K562 (cell line): ENCODE data around the gene ZNF672. TPM values are rescaled to one million over a fixed set of nuclear protein-coding genes. Genes with fewer than 3 reads are reported as not detected.
"Not testable (repeated sequence)": the region's sequence is repeated elsewhere in the genome, so short reads cannot be mapped to it uniquely, and the experiment has no call there.

Source experiments
- ATAC-seq: fragments of 200-7000 bp; cut with Tn5 transposase; 3 replicates; pipeline ENCODE4 v1.9.1; 2020; ENCODE audit warnings: moderate library complexity
- BruUV-seq: library from RNA; stranded (reverse); fragments of 400-500 nt; replicated peaks from 2 replicates; lab custom pipeline; 2021; lab: Mats Ljungman, UMichigan
- CTCF ChIA-PET: fragments of 300-600 bp; formaldehyde crosslinking; extraction: SDS; loops from one replicate; lab custom pipeline; 2021; ENCODE audit warnings: low intra/inter-chr PET ratio; lab: Yijun Ruan, JAX
- POLR2A ChIA-PET: fragments of 300-600, 350-650 bp; sonication (Branson Sonifier 250); formaldehyde crosslinking; extraction: SDS; loops from one replicate; lab custom pipeline; 2021; ENCODE audit warnings: antibody characterized with exemption, inconsistent platforms; lab: Yijun Ruan, JAX
- DNase-seq, 4 experiments: peaks; one replicate each; pipeline versions ENCODE4 v3.0.0 to v3.0.0-alpha.2; 2011 to 2018; ENCODE audit warnings: low spot score in 3 of 4, mixed read lengths in 3 of 4; ENCODE audit errors: extremely low read depth in 1 of 4
- FAIRE-seq: peaks from 2 replicates; lab custom pipeline; 2011; peaks lifted over from hg19 to GRCh38; lab: Jason Lieb, UNC
- H2AFZ ChIP-seq: 2 replicates; pipeline ENCODE4 v1.6.0; 2011; ENCODE audit warnings: low read depth, low read length, control low read depth, inconsistent platforms
- H3K27ac ChIP-seq: fragments of 200-600 bp; 3 replicates; pipeline ENCODE4 v1.8.0; 2011; ENCODE audit warnings: low read depth, mild to moderate bottlenecking, control low read depth, inconsistent platforms, low read length, moderate library complexity, mixed read lengths; ENCODE audit errors: extremely low read depth
- H3K27me3 ChIP-seq, 2 experiments: fragments of 300-600 bp in 1 of 2; 2 replicates in 1 of 2; 3 replicates in 1 of 2; pipeline versions ENCODE4 v1.6.0 to v1.8.0; 2011; ENCODE audit warnings: inconsistent platforms in 2 of 2, low read length in 2 of 2, mild to moderate bottlenecking in 1 of 2, mixed read lengths in 1 of 2, moderate library complexity in 1 of 2; ENCODE audit not compliant: control insufficient read depth in 2 of 2, insufficient read depth in 2 of 2
- H3K36me3 ChIP-seq: fragments of 300-600 bp; 3 replicates; pipeline ENCODE4 v1.8.0; 2011; ENCODE audit warnings: mild to moderate bottlenecking, low read length, inconsistent platforms; ENCODE audit not compliant: control insufficient read depth, insufficient read depth
- H3K4me1 ChIP-seq, 2 experiments: fragments of 200-600 bp in 1 of 2; replicated peaks in 1 of 2; 2 replicates in 1 of 2; 3 replicates in 1 of 2; pipeline versions ENCODE4 v1.5.1 to v1.8.0; 2011; ENCODE audit warnings: inconsistent platforms in 2 of 2, low read length in 2 of 2, mild to moderate bottlenecking in 1 of 2, mixed read lengths in 1 of 2, moderate library complexity in 1 of 2; ENCODE audit not compliant: control insufficient read depth in 2 of 2, insufficient read depth in 2 of 2
- H3K4me2 ChIP-seq: 2 replicates; pipeline ENCODE4 v1.6.1; 2011; ENCODE audit warnings: low read length, control low read depth, inconsistent platforms, mixed read lengths; ENCODE audit not compliant: insufficient read depth
- H3K4me3 ChIP-seq: fragments of 200-600 bp; sonication (generic), shearing (Covaris generic); 2 replicates; pipeline ENCODE4 v1.5.1; 2016; ENCODE audit warnings: control low read depth, inconsistent platforms
- H3K79me2 ChIP-seq: fragments of 200-600 bp; 3 replicates; pipeline ENCODE4 v1.8.0; 2011; ENCODE audit warnings: low read length, inconsistent platforms; ENCODE audit not compliant: control insufficient read depth, insufficient read depth
- H3K9ac ChIP-seq, 2 experiments: 2 replicates each; pipeline versions ENCODE4 v1.6.0 to v1.6.1; 2011; ENCODE audit warnings: low read depth in 2 of 2, low read length in 2 of 2, control low read depth in 1 of 2, inconsistent platforms in 1 of 2, mild to moderate bottlenecking in 1 of 2, mixed read lengths in 1 of 2; ENCODE audit not compliant: insufficient read depth in 1 of 2
- H3K9me1 ChIP-seq: one replicate; pipeline ENCODE4 v1.6.0; 2011; ENCODE audit warnings: inconsistent platforms, mild to moderate bottlenecking, low read length, moderate library complexity; ENCODE audit not compliant: control insufficient read depth, insufficient read depth
- H3K9me3 ChIP-seq: replicated peaks from 2 replicates; pipeline ENCODE4 v1.5.1; 2011; ENCODE audit warnings: low read depth, low read length, inconsistent platforms; ENCODE audit not compliant: control insufficient read depth, insufficient read depth
- H4K20me1 ChIP-seq: replicated peaks from 2 replicates; pipeline ENCODE4 v1.6.1; 2011; ENCODE audit warnings: low read length, inconsistent platforms, mixed read lengths; ENCODE audit not compliant: control insufficient read depth, insufficient read depth
- CHAMP1 ChIP-seq: fragments of 450-650 bp; IDR thresholded peaks from 2 replicates; pipeline ENCODE4 v1.6.1; 2016; ENCODE audit warnings: mild to moderate bottlenecking
- CXXC5 ChIP-seq: fragments of 250-450 bp; sonication (Bioruptor Pico); IDR thresholded peaks from 2 replicates; pipeline ENCODE4 v1.8.0; 2022; ENCODE audit warnings: inconsistent platforms, mild to moderate bottlenecking, moderate library complexity
- MCM7 ChIP-seq, 2 experiments: fragments of 450-650 bp; IDR thresholded peaks; 2 replicates each; pipeline ENCODE4 v1.6.1; 2016 to 2018
- NFRKB ChIP-seq: fragments of 450-650 bp; IDR thresholded peaks from 2 replicates; pipeline ENCODE4 v1.6.1; 2016; ENCODE audit warnings: low read depth
- NRF1 ChIP-seq, 2 experiments: fragments of 450-650 bp; IDR thresholded peaks in 1 of 2; conservative IDR thresholded peaks in 1 of 2; 2 replicates each; pipeline ENCODE4 v1.6.1; 2014; ENCODE audit warnings: mild to moderate bottlenecking in 2 of 2
- SMAD4 ChIP-seq: fragments of 250-450 bp; sonication (Bioruptor Pico); conservative IDR thresholded peaks from 2 replicates; pipeline ENCODE4 v1.8.0; 2021; ENCODE audit warnings: inconsistent platforms, mild to moderate bottlenecking, moderate library complexity
- TRIM28 ChIP-seq: fragments of 450-650 bp; IDR thresholded peaks from 2 replicates; pipeline ENCODE4 v1.6.1; 2017
- ZFP36 ChIP-seq: fragments of 150-350 bp; IDR thresholded peaks from 2 replicates; pipeline ENCODE4 v1.6.1; 2018; ENCODE audit warnings: low read length, low read depth; ENCODE audit not compliant: partially characterized antibody
- ZNF407 ChIP-seq: fragments of 450-650 bp; IDR thresholded peaks from 2 replicates; pipeline ENCODE4 v1.6.1; 2016; ENCODE audit warnings: low read depth
- ZNF449 ChIP-seq: fragments of 250-450 bp; sonication (Bioruptor Pico); IDR thresholded peaks from 2 replicates; pipeline ENCODE4 v1.8.0; 2022; ENCODE audit warnings: moderate library complexity, mild to moderate bottlenecking, inconsistent platforms
- WGBS: fragments of 100-300 bp; shearing (Covaris generic); methylation state at CpG from one replicate; pipeline ENCODE4 v1.1.6; 2016; ENCODE audit warnings: low coverage, mixed read lengths; ENCODE audit not compliant: insufficient coverage; ENCODE audit errors: missing lambda C conversion rate; 5-methylcytosine and 5-hydroxymethylcytosine counted together
- in situ Hi-C: fragments of 300-500 bp; cut with MboI; formaldehyde crosslinking; loops from 4 replicates; pipeline ENCODE4 v1.15.0; 2018; ENCODE audit warnings: inconsistent platforms, mixed read lengths
- intact Hi-C: fragments of 100-400 bp; cut with micrococcal nuclease; formaldehyde crosslinking; loops from 2 replicates; pipeline ENCODE4 v1.14.2; 2022
- polyA plus RNA-seq, 8 experiments: library from polyadenylated mRNA; depleted of rRNA in 4 of 8; stranded (reverse) in 5 of 8; unstranded in 3 of 8; fragments of >200 nt; fragmentation: Nextera tagmentation in 2 of 8; fragmentation: Illumina TruSeq in 1 of 8; extraction: Ambion mirVana in 2 of 8; extraction: Trizol in 1 of 8; gene quantifications; 2 replicates each; pipeline versions ENCODE4 v1.2.1 to v1.2.3, GENCODE V29; 2011 to 2014; ENCODE audit warnings: inconsistent platforms in 1 of 8, missing spikeins in 1 of 8
- total RNA-seq, 7 experiments: library from RNA; depleted of rRNA in 6 of 7; stranded (reverse); fragments of >200 nt in 6 of 7; fragmentation: Illumina TruSeq in 2 of 7; extraction: Trizol in 2 of 7; gene quantifications; 2 replicates each; pipeline versions ENCODE4 v1.2.1 to v1.2.3, GENCODE V29; 2011 to 2021; ENCODE audit warnings: low replicate concordance in 1 of 7

ZNF672 gene
- total and polyA plus RNA-seq, 9 of the 15 experiments (the other 6 are each of a cell fraction or from before 2014, with no cell fraction given), result 1.9 to 57.9 (median 24.1) TPM

GRCh38 chr1:248889914-248890243 lies 51.9 kb downstream of the ZNF672 start:
- in situ Hi-C loops, H3K9me1 ChIP-seq, H3K27me3 ChIP-seq, FAIRE-seq, BruUV-seq, H3K9me3 ChIP-seq, H3K36me3 ChIP-seq, H4K20me1 ChIP-seq, H3K79me2 ChIP-seq, H3K4me3 ChIP-seq: not testable (repeated sequence)
- peak in 1 of 4 experiments; percentile 60 for DNase-seq
- ATAC-seq, result peak; percentile 50
- 1% methylated on average over 5 of the region's 10 CpGs for WGBS
- peak overlapping the region; percentile 94 for H3K27ac ChIP-seq
- H2AFZ ChIP-seq, result peak overlapping the region; percentile 82
- ChIA-PET POLR2A (interaction anchor here (0.6 to 1.4 kb wide), 6 partner anchors 14 to 52 kb away, joined by 3 to 9 read pairs (median 4); partner anchors contain the start of gene ZNF672), CTCF (interaction anchor here (0.7 kb wide), 1 partner anchor 19 kb away, joined by 3 read pairs; no protein-coding TSS in a partner anchor)
- H3K9ac ChIP-seq, result peak overlapping the region; percentile 67 to 68; a peak in 3 of 4 replicates
- H3K4me1 ChIP-seq, result peaks cover 26 to 62% of the 10 kb centered on the region in 2 experiments
- intact Hi-C loops, result loop anchor here (1.0 to 2.0 kb wide), 4 partner anchors 16 to 52 kb away; partner anchors contain the start of genes PGBD2, ZNF672 and ZNF692
- H3K4me2 ChIP-seq, result peak overlapping the region; percentile 67
- TF ChIP-seq SMAD4 (CRISPR knock-in tag), result peak; percentile 44; the same call in 1 of the 2 replicates
- TF ChIP-seq NRF1 (conservative IDR thresholded peaks at IDR 0.05 in 1 of 2, IDR thresholded peaks at IDR 0.05 in 1 of 2), result peak in 1 of 2 experiments; percentile 41; a peak in 1 of 4 replicates
- TF ChIP-seq ZNF407, result peak; percentile 29; the same call in 1 of the 2 replicates
- TF ChIP-seq CHAMP1, result 0 out of 2 replicates have a peak, but pooled peaks have one; percentile 18
- TF ChIP-seq NFRKB, result peak; percentile 85; the same call in 1 of the 2 replicates
- peak; percentile 27 for TF ChIP-seq ZFP36
- TF ChIP-seq CXXC5 (CRISPR knock-in tag), result peak; percentile 23; the same call in 1 of the 2 replicates
- 0 out of 4 replicates have a peak, but pooled peaks of 1 of the 2 experiments have one; percentile 64 for TF ChIP-seq MCM7 (IDR thresholded peaks at IDR 0.05)
- TF ChIP-seq TRIM28, result peak; percentile 17; the same call in 1 of the 2 replicates
- TF ChIP-seq ZNF449 (CRISPR knock-in tag), result peak; percentile 51; the same call in 1 of the 2 replicates
